Medulla oblongata (tissue), 1 donor: ENCODE results near the gene HDAC10.
A peak's percentile ranks its signal among the peaks of the same experiment; 100 is the strongest.

Source experiments
- DNase-seq: peaks from one replicate; pipeline ENCODE4 v3.0.0-alpha.2; 2015; ENCODE audit errors: extremely low spot score

HDAC10 gene

GRCh38 chr22:50250555-50251476 is at the start of gene HDAC10:
TSS of gene HDAC10 (minus strand) at chr22:50251265. CDS start at chr22:50251032, 233 bp downstream.
- no peak for DNase-seq

- DNase-seq = no peak
These were observed 49.7 kb upstream of the HDAC10 start for GRCh38 chr22:50300620-50301257.

- no peak for DNase-seq
These were observed 48.9 kb upstream of the HDAC10 start for GRCh38 chr22:50299785-50300619.

GRCh38 chr22:50298937-50299784 is 48.1 kb upstream of the HDAC10 start:
- no peak for DNase-seq

- DNase-seq = no peak
These were observed 47.2 kb upstream of the HDAC10 start for GRCh38 chr22:50298266-50298637.

- no peak for DNase-seq
These were observed 46.6 kb upstream of the HDAC10 start for GRCh38 chr22:50297510-50298265.

GRCh38 chr22:50296658-50297490 is 45.8 kb upstream of the HDAC10 start:
- DNase-seq = no peak

GRCh38 chr22:50294319-50294656 is 43.2 kb upstream of the HDAC10 start:
- DNase-seq = no peak

GRCh38 chr22:50293441-50294318 is 42.6 kb upstream of the HDAC10 start:
- peak; percentile 54 for DNase-seq

GRCh38 chr22:50292643-50293440 is 41.8 kb upstream of the HDAC10 start:
- no peak for DNase-seq

- no peak for DNase-seq
These were observed 39.0 kb upstream of the HDAC10 start for GRCh38 chr22:50289942-50290630.

GRCh38 chr22:50289151-50289941 is 38.3 kb upstream of the HDAC10 start:
- DNase-seq = no peak

GRCh38 chr22:50287731-50288130 is 36.7 kb upstream of the HDAC10 start:
- no peak for DNase-seq

GRCh38 chr22:50286701-50287318 is 35.7 kb upstream of the HDAC10 start:
- no peak for DNase-seq

- no peak for DNase-seq
These were observed 35.2 kb upstream of the HDAC10 start for GRCh38 chr22:50286275-50286674.
